ENCODE measurements around the gene KIF5A. TPM values are rescaled to one million over a fixed set of nuclear protein-coding genes. Genes with fewer than 3 reads are reported as not detected.
"Not testable (repeated sequence)": the region's sequence is repeated elsewhere in the genome, so short reads cannot be mapped to it uniquely, and the experiment has no call there.

KIF5A gene
- total and polyA plus RNA-seq, 2 donors (not counting 1 experiment from before 2014, with no cell fraction given), result 0.09 to 0.67 TPM

DNA sequence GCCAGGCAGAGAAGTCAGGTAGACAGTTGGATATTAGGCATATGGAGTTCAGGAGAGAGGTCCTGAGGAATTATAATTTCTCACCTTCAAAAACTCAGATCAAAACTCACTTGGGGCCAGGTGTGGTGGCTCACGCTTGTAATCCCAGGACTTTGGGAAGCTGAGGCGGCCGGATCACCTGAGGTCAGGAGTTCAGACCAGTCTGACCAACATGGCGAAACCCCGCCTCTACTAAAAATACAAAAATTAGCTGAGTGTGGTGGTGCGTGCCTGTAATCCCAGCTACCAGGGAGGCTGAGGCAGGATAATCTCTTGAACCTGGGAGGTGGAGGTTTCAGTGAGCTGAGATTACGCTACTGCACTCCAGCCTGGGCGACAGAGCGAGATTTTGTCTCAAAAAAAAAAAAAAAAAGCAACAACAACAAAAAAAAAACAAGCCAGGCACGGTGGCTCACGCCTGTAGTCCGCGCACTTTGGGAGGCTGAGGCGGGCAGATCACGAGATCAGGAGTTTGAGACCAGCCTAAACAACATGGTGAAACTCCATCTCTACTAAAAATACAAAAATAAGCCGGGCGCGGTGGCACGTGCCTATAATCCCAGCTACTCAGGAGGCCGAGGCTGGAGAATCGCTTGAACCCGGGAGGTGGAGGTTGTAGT, 47.4 kb upstream of the KIF5A start:
- H3K27ac ChIP-seq (ENCODE audit: low read length in 2 of 2); H3K9me3 ChIP-seq (ENCODE audit: control extremely low read depth in 1 of 3, control insufficient read depth in 2 of 3, insufficient read depth in 1 of 3, low read length in 2 of 3); CTCF ChIA-PET; H3K27me3 ChIP-seq (replicated peaks in 1 of 4; ENCODE audit: control extremely low read depth in 1 of 4, control insufficient read depth in 3 of 4, insufficient read depth in 4 of 4, low read length in 3 of 4); H2AFZ ChIP-seq (ENCODE audit: insufficient read depth, low read depth, low read length, poor library complexity, severe bottlenecking); H3K27ac Mint-ChIP-seq; H3K4me3 ChIP-seq (ENCODE audit: control extremely low read depth in 1 of 5, extremely low read depth in 1 of 5, insufficient read depth in 1 of 5, low read depth in 2 of 5, low read length in 4 of 5); H3K4me1 ChIP-seq (ENCODE audit: control insufficient read depth in 2 of 2, insufficient read depth in 2 of 2, low read length in 2 of 2); H3K27me3 Mint-ChIP-seq; H3K9ac ChIP-seq (ENCODE audit: low read length); ATAC-seq (ENCODE audit: low read depth); DNase-seq; H4K20me1 ChIP-seq (ENCODE audit: control insufficient read depth, insufficient read depth, low read length, poor library complexity, severe bottlenecking); H3K9me3 Mint-ChIP-seq (ENCODE audit: insufficient read depth); H3K4me2 ChIP-seq (replicated peaks; ENCODE audit: low read depth, low read length, poor library complexity, severe bottlenecking); H3K4me1 Mint-ChIP-seq; H3K4me3 Mint-ChIP-seq; intact Hi-C loops (cut with micrococcal nuclease): not testable (repeated sequence)
- no CpG with 5 or more reads among the region's 22 CpGs for WGBS (ENCODE audit: insufficient coverage)
- POLR2A ChIA-PET, result interaction anchor here (0.6 to 1.0 kb wide), 3 partner anchors 10 to 23 kb away, joined by 4 to 5 read pairs (median 5); no protein-coding TSS in a partner anchor
- Histone ChIP-seq H3K79me2 (ENCODE audit: control insufficient read depth, insufficient read depth, low read length) (peaks cover 32% of the 10 kb centered on the region), H3K36me3 (replicated peaks in 1 of 2; ENCODE audit: control extremely low read depth in 1 of 2, control insufficient read depth in 1 of 2, extremely low read depth in 1 of 2, insufficient read depth in 2 of 2, low read length in 1 of 2) (peaks cover 7 to 69% of the 10 kb centered on the region in 2 experiments)

DNA sequence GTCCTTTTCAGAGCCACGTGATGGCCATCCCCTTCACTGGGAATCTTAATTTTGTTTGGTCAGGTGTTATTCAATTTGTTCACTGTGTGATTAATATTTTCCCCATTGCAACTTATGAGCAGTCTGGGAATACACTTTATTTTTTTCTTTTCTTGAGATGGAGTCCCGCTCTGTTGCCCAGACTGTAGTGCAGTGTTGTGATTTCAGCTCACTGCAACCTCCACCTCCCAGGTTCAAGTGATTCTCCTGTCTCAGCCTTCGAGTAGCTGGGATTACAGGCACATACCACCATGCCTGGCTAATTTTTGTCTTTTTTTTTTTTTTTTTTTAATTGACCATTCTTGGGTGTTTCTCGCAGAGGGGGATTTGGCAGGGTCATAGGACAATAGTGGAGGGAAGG, 43.3 kb upstream of the KIF5A start:
- H3K4me2 ChIP-seq (replicated peaks; ENCODE audit: low read depth, low read length, poor library complexity, severe bottlenecking); H3K27ac ChIP-seq (ENCODE audit: low read length in 2 of 2); H3K27me3 Mint-ChIP-seq; H3K27me3 ChIP-seq (replicated peaks in 1 of 4; ENCODE audit: control extremely low read depth in 1 of 4, control insufficient read depth in 3 of 4, insufficient read depth in 4 of 4, low read length in 3 of 4); H3K4me1 Mint-ChIP-seq; POLR2A ChIA-PET; H3K27ac Mint-ChIP-seq; H3K4me1 ChIP-seq (ENCODE audit: control insufficient read depth in 2 of 2, insufficient read depth in 2 of 2, low read length in 2 of 2); intact Hi-C loops (cut with micrococcal nuclease); H4K20me1 ChIP-seq (ENCODE audit: control insufficient read depth, insufficient read depth, low read length, poor library complexity, severe bottlenecking); DNase-seq; ATAC-seq (ENCODE audit: low read depth); H3K4me3 Mint-ChIP-seq; H3K4me3 ChIP-seq (ENCODE audit: control extremely low read depth in 1 of 5, extremely low read depth in 1 of 5, insufficient read depth in 1 of 5, low read depth in 2 of 5, low read length in 4 of 5); H3K9me3 Mint-ChIP-seq (ENCODE audit: insufficient read depth); H2AFZ ChIP-seq (ENCODE audit: insufficient read depth, low read depth, low read length, poor library complexity, severe bottlenecking); H3K9me3 ChIP-seq (ENCODE audit: control extremely low read depth in 1 of 3, control insufficient read depth in 2 of 3, insufficient read depth in 1 of 3, low read length in 2 of 3); H3K9ac ChIP-seq (ENCODE audit: low read length): not testable (repeated sequence)
- H3K79me2 ChIP-seq (ENCODE audit: control insufficient read depth, insufficient read depth, low read length), result peaks cover 14% of the 10 kb centered on the region
- CTCF ChIA-PET, result interaction anchor here (0.7 kb wide), 1 partner anchor 89 kb away, joined by 3 read pairs; no protein-coding TSS in a partner anchor
- 17% methylated on average over 1 of the region's 4 CpGs for WGBS (ENCODE audit: insufficient coverage)
- peaks cover 7 to 50% of the 10 kb centered on the region in 2 experiments for H3K36me3 ChIP-seq (replicated peaks in 1 of 2; ENCODE audit: control extremely low read depth in 1 of 2, control insufficient read depth in 1 of 2, extremely low read depth in 1 of 2, insufficient read depth in 2 of 2, low read length in 1 of 2)

DNA sequence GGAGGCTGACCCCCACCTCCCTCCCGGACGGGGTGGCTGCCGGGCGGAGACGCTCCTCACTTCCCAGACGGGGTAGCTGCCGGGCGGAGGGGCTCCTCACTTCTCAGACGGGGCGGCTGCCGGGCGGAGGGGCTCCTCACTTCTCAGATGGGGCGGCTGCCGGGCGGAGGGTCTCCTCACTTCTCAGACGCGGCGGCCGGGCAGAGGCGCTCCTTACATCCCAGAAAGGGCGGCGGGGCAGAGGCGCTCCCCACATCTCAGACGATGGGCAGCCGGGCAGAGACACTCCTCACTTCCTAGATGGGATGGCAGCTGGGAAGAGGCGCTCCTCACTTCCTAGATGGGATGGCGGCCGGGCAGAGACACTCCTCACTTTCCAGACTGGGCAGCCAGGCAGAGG, 42.0 kb upstream of the KIF5A start:
- 100% methylated on average over 3 of the region's 28 CpGs for WGBS (ENCODE audit: insufficient coverage)
- H2AFZ ChIP-seq (ENCODE audit: insufficient read depth, low read depth, low read length, poor library complexity, severe bottlenecking); H3K4me2 ChIP-seq (replicated peaks; ENCODE audit: low read depth, low read length, poor library complexity, severe bottlenecking); H3K27ac ChIP-seq (ENCODE audit: low read length in 2 of 2); H3K27ac Mint-ChIP-seq; H3K9ac ChIP-seq (ENCODE audit: low read length); H3K4me3 ChIP-seq (ENCODE audit: control extremely low read depth in 1 of 5, extremely low read depth in 1 of 5, insufficient read depth in 1 of 5, low read depth in 2 of 5, low read length in 4 of 5); H3K27me3 ChIP-seq (replicated peaks in 1 of 4; ENCODE audit: control extremely low read depth in 1 of 4, control insufficient read depth in 3 of 4, insufficient read depth in 4 of 4, low read length in 3 of 4); H3K9me3 Mint-ChIP-seq (ENCODE audit: insufficient read depth); H3K4me1 Mint-ChIP-seq; ATAC-seq (ENCODE audit: low read depth); H4K20me1 ChIP-seq (ENCODE audit: control insufficient read depth, insufficient read depth, low read length, poor library complexity, severe bottlenecking); CTCF ChIA-PET; H3K4me1 ChIP-seq (ENCODE audit: control insufficient read depth in 2 of 2, insufficient read depth in 2 of 2, low read length in 2 of 2); H3K9me3 ChIP-seq (ENCODE audit: control extremely low read depth in 1 of 3, control insufficient read depth in 2 of 3, insufficient read depth in 1 of 3, low read length in 2 of 3); DNase-seq; POLR2A ChIA-PET; intact Hi-C loops (cut with micrococcal nuclease); H3K4me3 Mint-ChIP-seq; H3K27me3 Mint-ChIP-seq: not testable (repeated sequence)
- peaks cover 5 to 54% of the 10 kb centered on the region in 2 experiments for H3K36me3 ChIP-seq (replicated peaks in 1 of 2; ENCODE audit: control extremely low read depth in 1 of 2, control insufficient read depth in 1 of 2, extremely low read depth in 1 of 2, insufficient read depth in 2 of 2, low read length in 1 of 2)
- peaks cover 14% of the 10 kb centered on the region for H3K79me2 ChIP-seq (ENCODE audit: control insufficient read depth, insufficient read depth, low read length)
